Mesenteric fat pad (tissue), 1 donor: ENCODE measurements around the gene KIF5A. TPM values are rescaled to one million over a fixed set of nuclear protein-coding genes. Genes with fewer than 3 reads are reported as not detected.

Experiments used
- DNase-seq: peaks from one replicate; pipeline ENCODE4 v3.0.0-alpha.2; 2020; ENCODE audit warnings: low spot score
- total RNA-seq: library from RNA; stranded (reverse); fragmentation: NEBNext Ultra II Directional; extraction: Animal tissue kit (Norgen Biotek cat#: 25700); gene quantifications from one replicate; pipeline ENCODE4 v1.2.1, GENCODE V29; 2021
- donor health status: DM: yes; HTN: yes; CAD: no.

Gene KIF5A
- total RNA-seq, 1 donor from 2014 or later = not detected

DNA sequence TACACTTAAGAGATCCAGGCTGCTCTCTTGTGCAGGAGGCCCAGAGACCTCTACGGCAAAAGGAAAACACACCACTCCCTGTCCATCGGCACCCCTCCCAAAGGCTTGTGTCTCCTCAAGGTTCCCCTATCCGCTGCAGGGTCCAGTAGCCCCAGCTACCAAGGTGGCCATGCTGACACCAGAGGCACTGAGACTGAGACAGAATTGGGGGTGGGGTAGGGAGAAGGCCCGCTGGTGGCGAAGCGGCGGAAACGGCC, 30.1 kb upstream of the KIF5A start:
- no peak for DNase-seq

- DNase-seq = peak; percentile 100
Observed at GRCh38 chr12:57520053-57520818, 29.6 kb upstream of the KIF5A start, which contains the start of gene DDIT3. DDIT3 (minus strand) TSS chr12:57520514; CDS start chr12:57517406, 3,108 bp downstream.

GRCh38 chr12:57521525-57522010, 28.3 kb upstream of the KIF5A start:
- no peak for DNase-seq

DNA sequence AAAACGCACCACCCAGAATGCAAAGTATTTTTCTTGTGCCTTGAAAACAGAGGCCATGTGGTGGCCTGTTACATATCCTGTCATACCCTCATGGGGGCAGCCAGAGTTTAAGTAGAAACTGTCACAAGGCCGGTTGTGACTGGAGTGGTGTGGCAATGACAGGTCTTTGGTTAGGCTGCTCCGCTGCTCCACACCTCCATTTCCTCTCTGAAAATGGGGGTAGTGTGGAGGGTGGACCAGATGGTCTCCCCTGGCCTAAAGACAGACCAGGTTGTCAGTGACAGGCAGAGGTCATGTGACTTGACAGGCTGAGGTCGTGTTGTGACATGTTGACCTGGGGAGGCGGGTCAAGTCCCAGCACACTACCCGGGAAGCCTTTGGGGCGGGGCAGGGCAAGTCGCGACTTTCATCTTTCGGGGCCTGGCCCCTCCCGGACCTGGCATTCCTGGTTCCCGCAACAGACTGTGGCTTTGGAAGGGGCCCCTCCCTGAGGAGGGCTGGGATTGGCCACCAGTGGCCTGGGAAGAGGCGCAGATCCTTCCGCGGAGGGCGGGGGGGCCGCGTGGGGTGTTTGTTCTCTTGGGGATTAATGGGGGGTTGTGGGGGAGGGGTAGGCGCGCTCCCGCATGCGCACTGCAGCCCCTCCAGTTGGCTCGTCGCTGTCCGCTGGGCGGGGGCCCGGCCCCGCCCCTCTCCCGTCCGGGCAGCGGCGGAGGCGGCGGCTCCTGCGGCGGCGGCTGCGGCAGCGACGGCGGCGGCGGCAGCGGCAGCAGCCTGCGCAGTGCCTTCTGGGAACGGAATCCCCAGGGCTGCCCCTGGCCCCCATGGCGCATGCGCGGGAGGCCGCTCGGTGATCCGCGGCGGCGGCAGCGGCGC, 27.6 kb upstream of the KIF5A start, which contains the start of gene MBD6:
TSS of gene MBD6 (plus strand) at position 814 of the 876 bp plus-strand sequence. CDS start 1,480 bp downstream, outside the sequence.
- DNase-seq = peak; percentile 98

- no peak for DNase-seq
Observed at GRCh38 chr12:57522887-57523705, 26.7 kb upstream of the KIF5A start.

GRCh38 chr12:57523706-57524614, 25.9 kb upstream of the KIF5A start:
- DNase-seq = no peak

DNA sequence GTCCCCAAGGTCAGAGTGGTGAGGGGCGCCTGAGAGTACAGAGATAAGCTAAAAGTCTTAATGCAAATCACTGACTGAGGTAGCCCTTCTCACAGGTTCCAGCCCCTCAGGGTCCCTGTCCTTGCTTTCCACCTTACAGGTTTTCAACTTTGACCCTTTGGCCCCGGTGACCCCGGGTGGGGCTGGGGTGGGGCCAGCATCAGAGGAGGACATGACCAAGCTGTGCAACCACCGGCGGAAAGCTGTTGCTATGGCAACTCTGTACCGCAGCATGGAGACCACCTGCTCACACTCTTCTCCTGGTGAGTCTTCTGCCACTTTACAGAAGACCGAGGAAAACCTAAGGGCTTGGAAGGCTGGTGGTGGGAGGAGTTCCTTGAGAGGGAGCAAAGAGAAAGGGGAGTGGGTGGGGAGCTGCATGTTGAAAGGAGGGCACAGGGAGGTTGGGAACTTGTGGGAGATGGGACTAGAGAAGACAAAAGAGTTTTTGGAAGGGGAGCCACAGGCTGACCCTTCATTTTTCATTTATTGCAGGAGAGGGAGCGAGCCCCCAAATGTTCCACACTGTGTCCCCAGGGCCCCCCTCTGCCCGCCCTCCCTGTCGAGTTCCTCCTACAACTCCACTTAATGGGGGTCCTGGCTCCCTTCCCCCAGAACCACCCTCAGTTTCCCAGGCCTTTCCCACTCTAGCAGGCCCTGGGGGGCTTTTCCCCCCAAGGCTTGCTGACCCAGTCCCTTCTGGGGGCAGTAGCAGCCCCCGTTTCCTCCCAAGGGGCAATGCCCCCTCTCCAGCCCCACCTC, 24.8 kb upstream of the KIF5A start:
- no peak for DNase-seq

- DNase-seq = no peak
Observed at GRCh38 chr12:57525615-57526383, 24.0 kb upstream of the KIF5A start.

- no peak for DNase-seq
Observed at GRCh38 chr12:57526477-57527126, 23.2 kb upstream of the KIF5A start.

GRCh38 chr12:57527184-57527583, 22.7 kb upstream of the KIF5A start:
- no peak for DNase-seq

DNA sequence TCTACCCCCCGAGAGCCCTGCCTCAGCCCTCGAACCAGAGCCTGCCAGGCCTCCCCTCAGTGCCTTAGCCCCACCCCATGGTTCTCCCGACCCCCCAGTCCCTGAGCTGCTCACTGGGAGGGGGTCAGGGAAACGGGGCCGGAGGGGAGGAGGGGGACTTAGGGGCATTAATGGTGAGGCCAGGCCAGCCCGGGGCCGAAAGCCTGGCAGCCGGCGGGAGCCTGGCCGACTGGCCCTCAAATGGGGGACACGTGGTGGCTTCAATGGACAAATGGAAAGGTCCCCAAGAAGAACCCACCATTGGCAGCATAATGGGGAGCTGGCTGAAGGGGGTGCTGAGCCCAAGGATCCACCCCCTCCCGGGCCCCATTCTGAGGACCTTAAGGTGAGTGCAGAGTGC, 21.7 kb upstream of the KIF5A start:
- no peak for DNase-seq

GRCh38 chr12:57528831-57529555, 20.9 kb upstream of the KIF5A start:
- no peak for DNase-seq

DNA sequence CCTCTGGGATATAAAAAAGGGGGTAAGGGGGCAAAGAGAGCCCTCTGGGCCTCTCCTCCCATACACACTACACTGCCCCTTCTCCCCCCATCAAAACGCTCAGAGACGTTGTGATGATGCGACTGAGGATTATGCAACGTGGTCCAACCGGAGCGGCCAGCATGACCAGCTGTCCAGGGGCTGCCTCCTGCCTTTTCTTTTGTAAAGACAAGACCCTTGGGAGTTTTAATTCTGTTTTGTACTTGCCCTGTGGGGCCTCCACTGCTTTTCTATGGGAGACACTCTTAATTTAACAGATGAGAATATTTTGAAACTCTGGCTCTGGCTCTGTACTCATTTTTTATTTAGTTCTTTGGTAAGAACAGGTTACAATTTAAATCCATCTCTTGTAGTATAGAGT, 20.0 kb upstream of the KIF5A start:
- DNase-seq = no peak

DNA sequence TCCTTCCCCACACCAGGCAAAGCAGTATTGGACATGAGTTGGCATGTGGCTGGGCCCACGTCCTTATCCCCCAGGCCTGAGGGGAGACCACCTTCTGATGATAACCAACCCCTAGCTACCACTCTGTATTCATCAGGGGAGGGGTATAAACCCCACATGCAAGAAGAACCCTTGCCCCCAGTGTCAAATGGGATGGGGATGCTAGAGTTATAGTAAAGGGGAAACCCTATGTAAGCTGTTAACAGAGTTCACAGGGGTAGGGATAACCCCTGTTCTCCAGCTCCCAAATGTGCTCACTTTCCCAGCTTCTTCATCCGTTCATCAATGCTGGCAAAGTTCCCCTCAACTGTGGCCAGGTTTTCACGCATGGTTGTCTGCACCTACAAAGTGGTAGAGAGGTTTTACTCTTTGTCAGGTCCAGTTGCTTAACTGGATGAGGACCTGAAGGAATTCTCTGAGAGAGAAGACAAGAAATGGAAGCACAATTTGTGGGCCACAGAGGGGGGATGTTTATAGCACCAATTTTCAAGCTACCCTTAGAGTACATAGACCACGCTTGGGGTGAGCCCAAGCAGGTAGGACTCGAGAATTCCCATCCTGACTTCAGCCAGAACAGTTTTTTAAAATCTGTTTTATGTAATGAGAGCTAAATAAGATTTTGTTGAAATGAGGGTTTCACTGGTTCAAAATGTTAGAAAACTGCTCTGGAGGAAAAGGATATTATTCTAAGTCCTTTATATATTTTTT, 19.3 kb upstream of the KIF5A start:
- DNase-seq = no peak

- no peak for DNase-seq
Observed at GRCh38 chr12:57531836-57532235, 18.0 kb upstream of the KIF5A start.

- no peak for DNase-seq
Observed at GRCh38 chr12:57533108-57533507, 16.7 kb upstream of the KIF5A start.

GRCh38 chr12:57534250-57534649, 15.6 kb upstream of the KIF5A start:
- DNase-seq = no peak
